HG03575 (cell line): ENCODE data around the gene CCL20.

Experiments used
- ATAC-seq: cut with Tn5 transposase; IDR thresholded peaks from one replicate; pipeline ENCODE4 v1.9.1; 2021; ENCODE audit not compliant: unreplicated experiment, insufficient number of reproducible peaks, low FRiP score; ENCODE audit errors: extremely low read depth

CCL20 gene

GRCh38 chr2:227813562-227814353, at the start of gene CCL20:
CCL20 (plus strand) TSS chr2:227813842; CDS start chr2:227813912, 70 bp downstream.
- ATAC-seq: no peak

- ATAC-seq: no peak
Measured at GRCh38 chr2:227765788-227766372, 47.8 kb upstream of the CCL20 start.

GRCh38 chr2:227766373-227766883, 47.2 kb upstream of the CCL20 start:
- ATAC-seq: peak; percentile 87

GRCh38 chr2:227767830-227768229, 45.8 kb upstream of the CCL20 start:
- ATAC-seq: no peak

DNA sequence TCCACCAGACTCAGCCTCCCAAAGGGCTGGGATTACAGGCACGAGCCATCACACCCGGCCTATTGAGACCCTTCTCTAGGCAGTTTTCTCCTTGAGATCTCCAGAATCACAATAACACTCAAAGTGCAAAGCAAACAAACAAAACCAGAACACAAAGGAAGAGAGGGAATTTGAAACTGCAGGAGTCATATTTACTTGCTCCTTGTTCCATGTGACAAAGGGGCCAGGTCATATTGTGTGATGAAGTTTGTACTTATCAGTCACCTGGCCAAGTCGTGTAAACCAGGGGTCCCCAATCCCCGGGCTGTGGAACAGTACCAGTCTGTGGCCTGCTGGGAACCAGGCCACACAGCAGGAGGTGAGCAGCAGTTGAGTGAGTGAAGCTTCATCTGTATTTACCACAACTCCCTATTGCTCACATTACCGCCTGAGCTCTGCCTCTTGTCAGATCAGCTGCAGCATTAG, 41.4 kb upstream of the CCL20 start:
- no peak for ATAC-seq

DNA sequence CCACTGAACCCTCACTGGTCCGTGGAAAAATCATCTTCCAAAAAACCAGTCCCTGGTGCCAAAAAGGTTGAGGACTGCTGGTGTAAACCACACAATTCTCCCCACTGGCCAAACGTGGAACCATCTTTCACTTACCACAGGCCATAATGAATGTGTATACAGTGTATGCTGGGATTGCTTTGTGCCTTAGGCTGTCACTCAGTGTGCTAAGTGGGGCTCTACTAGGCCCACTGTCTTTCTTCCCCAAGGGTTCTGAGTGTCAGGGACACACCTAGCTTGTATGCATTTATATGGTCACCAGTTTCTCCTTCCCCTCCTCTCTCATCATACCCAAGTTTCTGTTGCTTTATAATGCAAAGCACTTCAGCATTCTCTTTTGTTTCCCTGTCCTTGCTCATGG, 40.7 kb upstream of the CCL20 start:
- ATAC-seq: no peak

DNA sequence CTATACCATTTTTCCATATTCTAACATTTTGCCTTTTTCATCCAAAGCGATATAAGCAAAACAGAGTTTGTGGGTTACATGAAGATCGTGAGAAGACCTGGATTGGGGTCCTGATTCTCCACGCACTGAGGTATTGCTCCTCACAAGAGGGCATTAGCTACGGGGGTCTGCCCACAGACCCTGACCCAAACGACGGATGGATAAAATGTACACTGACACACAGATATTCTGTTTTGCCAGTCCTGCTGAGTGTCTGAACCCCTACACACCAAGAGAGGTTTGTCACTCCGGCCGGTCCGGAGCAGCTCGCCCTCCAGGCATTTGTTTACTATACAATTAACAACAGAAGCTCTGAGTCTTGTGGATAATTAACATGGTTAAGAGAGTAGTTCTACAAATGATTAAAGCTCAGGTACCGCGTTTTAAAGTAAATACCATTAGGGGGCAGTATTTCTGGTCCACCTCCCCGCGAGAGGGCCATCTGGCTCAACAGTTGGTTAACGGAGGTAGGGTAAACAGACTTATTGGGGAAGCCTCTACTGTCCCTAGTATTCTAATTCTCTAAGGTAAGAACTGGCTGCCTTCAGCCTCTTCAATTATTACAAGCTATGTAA, 39.5 kb upstream of the CCL20 start:
- no peak for ATAC-seq

- no peak for ATAC-seq
Measured at GRCh38 chr2:227774895-227775842, 38.5 kb upstream of the CCL20 start.

DNA sequence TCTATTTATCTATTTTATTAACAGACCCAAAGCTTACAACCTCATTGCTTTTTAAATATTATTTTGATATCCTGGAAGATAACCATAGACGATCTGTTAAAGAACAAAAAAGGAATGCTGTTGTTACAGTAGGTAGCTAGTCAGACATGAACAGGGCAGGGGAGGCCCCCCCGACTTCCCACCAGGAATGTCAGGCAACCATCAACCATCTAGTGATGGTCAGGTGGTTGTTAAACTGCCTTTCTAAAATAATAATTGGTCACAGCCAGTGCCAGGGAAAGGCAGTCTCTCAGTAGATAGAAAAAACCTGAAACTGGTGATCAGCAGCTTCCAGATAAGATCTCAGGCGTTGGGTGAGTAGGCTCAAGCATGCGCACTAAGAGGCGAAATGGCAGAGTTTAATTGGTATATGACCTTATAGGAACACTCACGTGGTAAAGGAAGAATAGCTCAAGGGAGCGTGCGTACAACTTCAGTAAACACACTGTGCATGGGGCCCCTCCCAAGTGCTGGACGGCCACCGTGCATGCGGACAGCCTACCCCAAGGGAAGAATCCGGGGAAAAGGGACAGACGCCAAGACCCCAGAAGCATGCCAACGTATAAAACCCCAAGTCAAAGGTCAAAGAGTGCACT, 32.5 kb upstream of the CCL20 start:
- ATAC-seq: no peak

- ATAC-seq: no peak
Measured at GRCh38 chr2:227781841-227782240, 31.8 kb upstream of the CCL20 start.

- ATAC-seq: no peak
Measured at GRCh38 chr2:227782804-227783203, 30.8 kb upstream of the CCL20 start.

DNA sequence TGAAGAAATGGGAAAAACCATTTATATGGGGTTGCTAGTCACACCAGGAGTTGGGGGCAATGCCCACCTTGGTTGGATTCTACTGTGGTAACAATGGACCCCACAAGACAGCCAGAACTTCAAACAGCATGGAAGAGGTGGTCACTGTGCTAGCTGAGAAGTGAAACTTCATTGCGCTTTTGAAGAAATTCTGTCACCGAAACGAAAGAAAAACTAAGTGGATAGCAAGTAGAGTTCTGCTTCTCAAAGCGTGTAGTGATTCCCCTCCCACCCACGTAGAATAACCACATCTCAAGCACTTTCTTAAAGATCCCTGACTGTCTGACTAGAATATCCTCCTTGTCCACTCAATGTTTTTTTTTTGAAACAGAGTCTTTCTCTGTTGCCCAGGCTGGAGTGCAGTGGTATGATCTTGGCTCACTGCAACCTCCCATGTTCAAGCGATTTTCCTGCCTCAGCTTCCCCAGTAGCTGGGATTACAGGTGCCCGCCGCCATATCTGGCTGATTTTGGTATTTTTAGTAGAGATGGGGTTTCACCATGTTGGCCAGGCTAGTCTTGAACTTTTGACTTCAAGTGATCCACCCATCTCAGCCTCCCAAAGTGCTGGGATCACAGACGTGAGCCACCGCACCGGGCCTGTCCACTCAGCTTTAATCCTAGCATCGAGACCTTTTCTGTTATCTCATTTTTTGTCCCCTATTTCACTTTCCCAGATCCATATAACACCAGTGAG, 30.1 kb upstream of the CCL20 start:
- peak; percentile 97 for ATAC-seq

DNA sequence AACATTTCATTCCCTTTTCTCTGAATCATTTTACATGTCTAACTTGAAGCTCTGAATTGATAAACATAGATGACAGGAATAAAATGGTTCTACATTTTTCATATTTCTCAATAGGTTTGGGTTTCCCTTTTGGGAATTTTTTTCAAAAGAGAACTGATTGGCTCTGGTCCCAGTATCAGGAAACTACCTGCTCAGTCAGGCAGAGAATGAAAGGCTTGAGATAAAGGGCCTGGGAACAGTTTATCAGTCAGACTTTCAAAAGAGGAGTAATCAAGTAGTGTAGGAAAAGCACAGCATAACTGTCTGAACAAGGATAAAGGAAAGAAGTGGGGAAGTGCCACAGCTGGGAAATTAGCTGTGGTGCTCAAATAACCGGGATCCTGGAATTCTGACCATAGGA, 28.3 kb upstream of the CCL20 start:
- no peak for ATAC-seq

GRCh38 chr2:227788561-227789018, 25.1 kb upstream of the CCL20 start:
- no peak for ATAC-seq

GRCh38 chr2:227789803-227790202, 23.8 kb upstream of the CCL20 start:
- ATAC-seq: no peak

DNA sequence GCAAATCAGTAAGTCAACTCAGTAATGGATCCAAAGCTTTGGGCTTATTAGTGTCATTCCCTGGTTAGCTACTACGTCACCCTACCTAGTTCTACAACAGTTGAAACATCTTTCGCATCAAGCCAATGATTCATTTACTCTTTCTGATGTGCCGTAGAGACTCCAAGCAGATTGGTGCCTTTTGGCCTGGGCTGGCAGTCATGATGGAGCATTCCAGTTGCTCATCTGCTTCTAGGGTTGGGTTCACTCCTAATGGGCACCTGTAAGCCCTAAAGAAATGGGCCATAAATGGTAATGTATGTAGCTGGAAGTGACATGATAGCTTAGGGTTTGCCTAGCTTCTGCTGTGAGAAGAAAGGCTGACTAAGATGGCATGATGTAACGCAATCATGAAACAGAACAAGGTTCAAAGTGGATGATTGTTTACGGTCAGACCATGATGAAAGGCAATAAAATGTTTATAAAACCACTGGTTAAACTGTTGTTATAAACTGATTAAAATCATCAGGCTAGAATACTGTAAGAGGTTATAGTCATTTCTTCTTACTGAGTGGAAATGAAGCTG, 20.4 kb upstream of the CCL20 start:
- no peak for ATAC-seq

DNA sequence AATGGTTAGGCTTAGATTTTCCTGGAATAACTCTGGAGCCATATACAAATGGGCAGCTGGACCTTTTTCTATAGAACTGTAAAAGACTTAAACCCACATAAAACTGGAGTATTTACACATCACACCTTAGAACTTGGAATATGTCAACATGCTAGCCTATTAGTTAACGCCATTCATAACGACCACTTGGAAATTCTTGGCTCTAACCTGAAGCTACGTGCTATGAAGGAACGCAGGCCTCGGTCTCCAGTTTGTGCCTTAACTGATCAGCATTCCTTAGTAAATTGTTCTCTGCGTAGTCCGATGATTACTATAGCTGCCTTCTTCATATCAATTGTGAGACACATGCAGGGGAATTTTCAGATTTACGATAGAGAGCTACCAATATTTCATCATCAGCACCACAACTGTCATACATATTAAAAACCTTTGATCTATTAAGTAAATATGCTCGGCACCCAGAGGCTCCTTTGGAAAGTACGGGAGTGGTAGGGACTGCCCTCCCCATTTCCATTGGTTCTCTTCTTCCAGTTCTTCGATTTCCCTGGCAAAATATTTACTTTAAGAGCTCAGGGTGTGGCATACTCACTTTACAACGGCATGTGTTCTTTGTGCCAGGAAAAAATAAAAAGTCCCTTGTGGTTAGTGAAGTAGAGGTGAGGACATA, 17.5 kb upstream of the CCL20 start:
- ATAC-seq: no peak
